PFSK-1 (cell line): ENCODE results near the gene P4HTM.
A peak's percentile ranks its signal among the peaks of the same experiment; 100 is the strongest.

ENCODE experiments used
- FOXP2 ChIP-seq: optimal IDR thresholded peaks from 2 replicates; pipeline ENCODE3; 2011; ENCODE audit warnings: borderline replicate concordance, control low read depth, inconsistent platforms; ENCODE audit not compliant: insufficient read depth; ENCODE audit errors: extremely low read length, extremely low read depth
- POLR2AphosphoS5 ChIP-seq: IDR thresholded peaks from 2 replicates; pipeline ENCODE4 v1.6.1; 2012; ENCODE audit warnings: low read depth, mild to moderate bottlenecking, control low read depth, low read length, moderate library complexity
- SIN3A ChIP-seq: IDR thresholded peaks from 2 replicates; pipeline ENCODE4 v1.6.1; 2012; ENCODE audit warnings: mild to moderate bottlenecking, low read length, moderate library complexity, borderline replicate concordance; ENCODE audit not compliant: insufficient read depth
- TAF1 ChIP-seq: IDR thresholded peaks from 2 replicates; pipeline ENCODE4 v1.6.1; 2012; ENCODE audit warnings: low read length, control low read depth, borderline replicate concordance; ENCODE audit not compliant: insufficient read depth
- TF ChIP-seq, protein P1 (sequence below), 2 experiments: IDR thresholded peaks; 2 replicates each; pipeline versions ENCODE4 v1.6.1 to v1.8.0; 2011 to 2012; ENCODE audit warnings: low read depth in 2 of 2, low read length in 2 of 2, control low read depth in 1 of 2, inconsistent platforms in 1 of 2, mild to moderate bottlenecking in 1 of 2, moderate library complexity in 1 of 2; ENCODE audit not compliant: insufficient read depth in 1 of 2

P4HTM gene

GRCh38 chr3:49028298-49028672 is 38.2 kb downstream of the P4HTM start:
- TF ChIP-seq POLR2AphosphoS5: no peak
- TF ChIP-seq, protein P1, sequence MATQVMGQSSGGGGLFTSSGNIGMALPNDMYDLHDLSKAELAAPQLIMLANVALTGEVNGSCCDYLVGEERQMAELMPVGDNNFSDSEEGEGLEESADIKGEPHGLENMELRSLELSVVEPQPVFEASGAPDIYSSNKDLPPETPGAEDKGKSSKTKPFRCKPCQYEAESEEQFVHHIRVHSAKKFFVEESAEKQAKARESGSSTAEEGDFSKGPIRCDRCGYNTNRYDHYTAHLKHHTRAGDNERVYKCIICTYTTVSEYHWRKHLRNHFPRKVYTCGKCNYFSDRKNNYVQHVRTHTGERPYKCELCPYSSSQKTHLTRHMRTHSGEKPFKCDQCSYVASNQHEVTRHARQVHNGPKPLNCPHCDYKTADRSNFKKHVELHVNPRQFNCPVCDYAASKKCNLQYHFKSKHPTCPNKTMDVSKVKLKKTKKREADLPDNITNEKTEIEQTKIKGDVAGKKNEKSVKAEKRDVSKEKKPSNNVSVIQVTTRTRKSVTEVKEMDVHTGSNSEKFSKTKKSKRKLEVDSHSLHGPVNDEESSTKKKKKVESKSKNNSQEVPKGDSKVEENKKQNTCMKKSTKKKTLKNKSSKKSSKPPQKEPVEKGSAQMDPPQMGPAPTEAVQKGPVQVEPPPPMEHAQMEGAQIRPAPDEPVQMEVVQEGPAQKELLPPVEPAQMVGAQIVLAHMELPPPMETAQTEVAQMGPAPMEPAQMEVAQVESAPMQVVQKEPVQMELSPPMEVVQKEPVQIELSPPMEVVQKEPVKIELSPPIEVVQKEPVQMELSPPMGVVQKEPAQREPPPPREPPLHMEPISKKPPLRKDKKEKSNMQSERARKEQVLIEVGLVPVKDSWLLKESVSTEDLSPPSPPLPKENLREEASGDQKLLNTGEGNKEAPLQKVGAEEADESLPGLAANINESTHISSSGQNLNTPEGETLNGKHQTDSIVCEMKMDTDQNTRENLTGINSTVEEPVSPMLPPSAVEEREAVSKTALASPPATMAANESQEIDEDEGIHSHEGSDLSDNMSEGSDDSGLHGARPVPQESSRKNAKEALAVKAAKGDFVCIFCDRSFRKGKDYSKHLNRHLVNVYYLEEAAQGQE (IDR thresholded peaks at IDR 0.05; ENCODE audit: insufficient read depth in 1 of 2, low read depth in 2 of 2, low read length in 2 of 2): no peak
- TF ChIP-seq TAF1: no peak
- no peak for TF ChIP-seq FOXP2
- TF ChIP-seq SIN3A: no peak

DNA sequence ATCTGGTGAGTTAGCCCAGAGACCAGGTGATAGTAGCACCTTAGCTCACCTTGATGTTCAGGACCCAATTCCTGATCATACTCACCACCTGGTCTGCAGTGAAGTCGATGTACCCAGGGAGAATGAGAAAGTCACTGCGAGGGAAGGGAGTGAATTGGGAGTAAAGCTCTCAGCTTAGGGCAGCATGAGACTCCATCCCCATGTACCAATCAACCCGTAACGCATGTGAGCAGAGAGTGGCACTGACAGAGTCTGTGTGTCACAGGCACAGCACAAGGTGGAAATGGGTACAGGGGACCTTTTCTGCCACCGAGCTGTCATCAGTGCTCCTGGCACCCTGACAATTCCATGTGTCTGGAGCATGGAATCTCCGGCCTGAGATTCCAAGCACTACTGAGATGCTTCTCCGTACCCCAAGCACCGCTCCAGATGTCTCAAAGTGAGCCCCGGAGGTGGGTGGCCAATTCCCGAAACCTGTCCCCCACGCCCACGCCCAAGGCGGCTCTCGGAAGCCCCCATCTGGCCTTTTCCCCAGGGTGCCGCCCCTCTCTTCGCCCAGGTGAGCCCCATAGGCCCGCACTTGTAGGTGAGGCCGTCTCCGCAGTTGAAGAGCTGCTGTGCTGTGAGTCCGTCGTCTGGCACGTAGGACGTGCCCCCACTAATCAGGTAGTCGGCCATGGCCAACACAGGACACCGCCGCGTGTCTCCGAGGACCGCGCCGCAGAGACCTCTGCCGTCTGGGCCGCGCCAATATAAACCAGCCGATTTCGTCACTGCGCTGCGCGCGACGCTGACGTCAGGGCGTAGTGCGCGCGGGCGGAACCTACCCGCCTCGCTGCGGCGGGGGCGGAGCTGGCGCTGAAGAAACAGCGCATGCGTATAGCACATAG is 38.9 kb downstream of the P4HTM start, which contains the start of gene IMPDH2:
TSS of gene IMPDH2 (minus strand) at position 726 of the 890 bp plus-strand sequence. CDS start at position 678, 48 bp downstream.
- peak; percentile 88; the same call in 1 of the 2 replicates for TF ChIP-seq TAF1
- no peak for TF ChIP-seq FOXP2
- peak; percentile 57; the same call in 1 of the 2 replicates for TF ChIP-seq SIN3A
- TF ChIP-seq, protein P1 (IDR thresholded peaks at IDR 0.05; ENCODE audit: insufficient read depth in 1 of 2, low read depth in 2 of 2, low read length in 2 of 2): peak in 1 of 2 experiments; percentile 57; a peak in 1 of 4 replicates
- TF ChIP-seq POLR2AphosphoS5: peak; percentile 99

GRCh38 chr3:49029563-49029884 is 39.5 kb downstream of the P4HTM start:
- TF ChIP-seq POLR2AphosphoS5: peak; percentile 17; the same call in 1 of the 2 replicates
- TF ChIP-seq, protein P1 (IDR thresholded peaks at IDR 0.05; ENCODE audit: insufficient read depth in 1 of 2, low read depth in 2 of 2, low read length in 2 of 2): no peak
- no peak for TF ChIP-seq FOXP2
- TF ChIP-seq TAF1: no peak; the same call in 1 of the 2 replicates
- no peak for TF ChIP-seq SIN3A

GRCh38 chr3:49030321-49030720 is 40.3 kb downstream of the P4HTM start:
- TF ChIP-seq FOXP2: no peak
- TF ChIP-seq SIN3A: no peak
- TF ChIP-seq, protein P1 (IDR thresholded peaks at IDR 0.05; ENCODE audit: insufficient read depth in 1 of 2, low read depth in 2 of 2, low read length in 2 of 2): no peak
- TF ChIP-seq POLR2AphosphoS5: no peak
- no peak for TF ChIP-seq TAF1
